Activated naive CD4-positive, alpha-beta T cell treated with anti-CD3 and anti-CD28 coated beads, Interleukin-2, amount 50 U/mL, for 16 hours (primary cell): ENCODE results near the gene AXIN1.
"Not testable (repeated sequence)": the region's sequence is repeated elsewhere in the genome, so short reads cannot be mapped to it uniquely, and the experiment has no call there.

Experiments
- DNase-seq: peaks from one replicate; pipeline ENCODE4 v3.0.0-alpha.2; 2020

Gene AXIN1

GRCh38 chr16:263182-263774 is 89.2 kb downstream of the AXIN1 start:
- DNase-seq, result no peak

GRCh38 chr16:262121-262745 is 90.3 kb downstream of the AXIN1 start:
- DNase-seq, result no peak

GRCh38 chr16:261031-261691 is 91.4 kb downstream of the AXIN1 start:
- no peak for DNase-seq

GRCh38 chr16:260326-260725 is 92.2 kb downstream of the AXIN1 start:
- no peak for DNase-seq

- DNase-seq, result no peak
Measured at GRCh38 chr16:259814-260253, 92.7 kb downstream of the AXIN1 start.

- DNase-seq, result no peak
Measured at GRCh38 chr16:259226-259625, 93.3 kb downstream of the AXIN1 start.

- not testable (repeated sequence) for DNase-seq
Measured at GRCh38 chr16:258091-258490, 94.4 kb downstream of the AXIN1 start.

- DNase-seq, result no peak
Measured at GRCh38 chr16:255183-255582, 97.3 kb downstream of the AXIN1 start.

- no peak for DNase-seq
Measured at GRCh38 chr16:254461-254860, 98.1 kb downstream of the AXIN1 start.

GRCh38 chr16:253833-254232 is 98.7 kb downstream of the AXIN1 start:
- no peak for DNase-seq

GRCh38 chr16:252366-253337 is 99.9 kb downstream of the AXIN1 start:
- DNase-seq, result no peak

GRCh38 chr16:249431-249830 is 103.1 kb downstream of the AXIN1 start:
- DNase-seq, result no peak

- no peak for DNase-seq
Measured at GRCh38 chr16:247027-247426, 105.5 kb downstream of the AXIN1 start.

GRCh38 chr16:245105-245504 is 107.4 kb downstream of the AXIN1 start:
- DNase-seq, result no peak

- no peak for DNase-seq
Measured at GRCh38 chr16:243348-243747, 109.2 kb downstream of the AXIN1 start.

- no peak for DNase-seq
Measured at GRCh38 chr16:242281-242680, 110.2 kb downstream of the AXIN1 start.

- no peak for DNase-seq
Measured at GRCh38 chr16:240559-240958, 112.0 kb downstream of the AXIN1 start.

- no peak for DNase-seq
Measured at GRCh38 chr16:239948-240277, 112.6 kb downstream of the AXIN1 start.
